Muscle of back (tissue), 11 donors: ENCODE measurements around the gene UBA52. TPM values are rescaled to one million over a fixed set of nuclear protein-coding genes. Genes with fewer than 3 reads are reported as not detected.

Experiments used
- DNase-seq, 3 donors: peaks; one replicate each; pipeline versions ENCODE4 v3.0.0 to v3.0.0-alpha.2; 2013
- polyA plus RNA-seq, 10 donors: library from polyadenylated mRNA; unstranded; fragments of 120-200 nt; gene quantifications; one replicate each; pipeline ENCODE4 v1.2.1, GENCODE V29; 2013; ENCODE audit not compliant: insufficient read length in 10 of 10

Gene UBA52
- polyA plus RNA-seq, 10 donors: 951 to 1,390 (median 1,097) TPM

DNA sequence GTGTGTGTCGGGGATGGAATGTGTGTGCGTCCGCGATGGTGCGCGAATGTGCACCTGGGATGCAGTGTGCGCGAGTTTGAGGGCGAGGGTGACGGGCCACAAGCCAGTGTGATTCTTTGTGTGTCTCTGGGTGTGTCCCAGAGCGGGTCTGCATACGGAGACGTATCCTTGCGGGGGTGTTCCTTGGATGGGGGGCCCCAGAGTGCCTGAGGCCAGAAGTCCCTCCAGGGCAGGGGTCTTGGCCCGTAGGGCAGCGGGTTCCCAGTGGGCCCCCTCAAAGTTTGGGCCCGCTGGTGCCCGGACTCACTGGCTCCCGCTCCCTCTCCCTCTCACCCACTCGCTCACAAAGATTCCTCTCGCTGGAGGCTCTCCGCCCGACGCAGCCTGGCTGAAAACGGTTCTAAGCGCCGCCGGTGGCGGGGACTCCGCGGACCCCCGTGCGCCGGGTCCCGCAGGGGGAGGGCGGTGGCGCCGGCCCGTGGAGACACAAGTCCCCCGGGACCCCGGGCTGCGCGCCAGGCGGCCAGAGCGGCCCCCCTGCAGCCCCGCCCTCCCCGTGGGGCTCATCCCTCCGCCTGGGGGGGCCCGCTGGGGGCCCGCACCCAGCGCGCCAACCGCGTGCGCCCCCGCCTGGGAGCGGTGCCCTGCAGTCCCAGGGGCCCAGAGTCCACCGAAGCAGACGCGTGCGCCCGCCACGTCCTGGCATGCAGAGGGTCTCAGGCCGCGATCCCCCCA, 34.1 kb downstream of the UBA52 start:
- DNase-seq: no peak

GRCh38 chr19:18606281-18607225, 34.9 kb downstream of the UBA52 start, which contains the start of gene CRLF1:
Gene CRLF1, minus strand, starts transcription at chr19:18606799. Its CDS starts 143 bp downstream, at chr19:18606656.
- DNase-seq: no peak

- no peak for DNase-seq
Observed at GRCh38 chr19:18607226-18608101, 35.8 kb downstream of the UBA52 start.

- DNase-seq: no peak
Observed at GRCh38 chr19:18608102-18608804, 36.6 kb downstream of the UBA52 start.

DNA sequence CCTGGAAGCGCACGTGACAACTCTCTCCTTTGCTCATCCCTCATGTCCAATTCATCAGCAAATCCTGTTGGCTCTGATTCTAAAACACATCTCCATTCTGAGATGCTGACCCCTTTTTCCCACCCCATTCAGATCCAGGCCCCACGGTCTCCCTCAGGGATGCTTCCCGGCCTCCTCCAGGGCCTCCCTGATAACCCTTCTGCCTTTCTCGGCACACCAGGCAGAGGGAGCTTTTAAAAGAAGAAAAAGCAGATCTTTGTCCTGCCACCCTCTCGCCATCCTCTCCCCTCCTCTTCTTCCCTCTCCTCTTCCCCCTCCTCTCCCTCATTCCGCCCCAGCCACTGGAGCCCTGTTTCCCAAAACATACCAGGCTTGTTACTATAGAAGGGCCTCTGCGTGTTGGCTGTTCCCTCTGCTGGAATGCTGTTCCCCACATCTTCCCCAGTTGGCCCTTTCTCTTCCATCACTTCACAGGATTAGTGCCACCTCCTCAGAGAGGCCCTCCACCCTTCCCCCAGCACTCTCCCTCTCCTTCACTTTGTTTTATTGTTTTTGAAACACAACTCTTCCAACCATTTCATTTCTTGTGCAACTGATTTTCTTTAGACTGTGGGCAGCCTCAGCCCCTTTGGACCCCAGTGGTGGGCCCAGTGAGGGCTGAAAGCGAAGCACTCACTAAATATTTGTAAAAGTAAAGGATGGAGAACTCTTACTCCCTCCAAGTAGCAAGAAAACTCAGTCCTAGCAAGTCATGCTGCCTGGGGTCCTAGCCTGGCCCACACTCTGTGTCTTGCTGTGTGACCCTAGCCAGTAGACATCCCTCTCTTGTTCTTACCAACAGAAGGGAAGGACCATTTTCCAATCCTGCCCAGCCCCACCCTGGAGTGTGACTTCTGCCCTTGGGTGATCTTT, 37.4 kb downstream of the UBA52 start:
- DNase-seq: no peak

GRCh38 chr19:18609717-18610051, 38.0 kb downstream of the UBA52 start:
- no peak for DNase-seq

DNA sequence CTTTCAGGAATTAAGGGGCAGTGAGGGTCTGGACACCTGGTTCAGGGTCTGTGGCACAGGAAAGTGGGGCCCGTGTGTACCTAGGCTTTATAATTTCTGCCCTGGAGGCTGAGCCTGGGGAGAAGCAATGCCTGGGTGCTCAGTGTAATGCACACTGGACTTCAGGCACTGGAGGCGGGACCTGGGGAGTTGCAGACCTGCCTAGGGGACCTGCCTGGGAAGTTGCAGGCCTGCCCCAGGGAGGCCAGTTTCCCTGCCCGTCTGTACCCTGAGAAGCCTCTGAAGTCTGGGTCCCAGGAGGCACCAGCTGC, 38.5 kb downstream of the UBA52 start:
- no peak for DNase-seq

GRCh38 chr19:18610556-18611326, 39.1 kb downstream of the UBA52 start:
- no peak for DNase-seq

- no peak for DNase-seq
Observed at GRCh38 chr19:18611327-18612050, 39.8 kb downstream of the UBA52 start.

DNA sequence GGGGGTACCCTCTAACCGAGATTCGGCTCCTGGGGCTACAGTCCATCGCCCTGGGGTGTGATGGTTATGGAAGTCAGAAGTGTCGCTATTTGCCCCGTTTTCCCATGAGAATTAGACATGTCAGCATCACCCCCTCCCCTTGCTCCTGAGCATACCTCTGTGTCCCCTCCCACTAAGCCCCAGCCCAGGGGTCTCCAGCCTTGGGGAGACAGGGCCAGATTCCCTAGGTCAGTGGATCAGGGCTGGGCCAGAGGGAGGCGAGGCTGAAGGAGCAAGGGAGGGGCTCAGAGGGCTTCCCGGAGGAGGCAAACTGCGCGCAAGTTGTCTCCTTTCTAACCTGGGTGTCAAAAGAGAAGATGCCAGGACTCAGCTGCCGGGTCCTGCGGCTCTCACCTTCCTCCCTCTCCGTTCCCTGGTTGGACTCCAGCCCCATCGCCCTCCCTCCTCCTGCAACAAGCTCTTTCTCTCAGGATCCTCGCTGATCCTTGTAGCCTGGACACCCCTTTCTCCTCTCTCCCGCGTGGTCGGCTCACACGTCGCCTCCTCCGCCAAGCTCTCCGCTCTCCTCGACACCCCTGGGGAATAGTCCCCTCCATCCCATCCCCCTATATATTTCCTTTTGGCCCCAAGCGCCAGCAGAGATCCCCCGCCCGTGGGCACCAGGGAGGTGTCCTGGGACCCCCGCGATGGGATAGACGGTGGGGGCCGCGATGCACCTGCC, 40.6 kb downstream of the UBA52 start:
- no peak for DNase-seq

DNA sequence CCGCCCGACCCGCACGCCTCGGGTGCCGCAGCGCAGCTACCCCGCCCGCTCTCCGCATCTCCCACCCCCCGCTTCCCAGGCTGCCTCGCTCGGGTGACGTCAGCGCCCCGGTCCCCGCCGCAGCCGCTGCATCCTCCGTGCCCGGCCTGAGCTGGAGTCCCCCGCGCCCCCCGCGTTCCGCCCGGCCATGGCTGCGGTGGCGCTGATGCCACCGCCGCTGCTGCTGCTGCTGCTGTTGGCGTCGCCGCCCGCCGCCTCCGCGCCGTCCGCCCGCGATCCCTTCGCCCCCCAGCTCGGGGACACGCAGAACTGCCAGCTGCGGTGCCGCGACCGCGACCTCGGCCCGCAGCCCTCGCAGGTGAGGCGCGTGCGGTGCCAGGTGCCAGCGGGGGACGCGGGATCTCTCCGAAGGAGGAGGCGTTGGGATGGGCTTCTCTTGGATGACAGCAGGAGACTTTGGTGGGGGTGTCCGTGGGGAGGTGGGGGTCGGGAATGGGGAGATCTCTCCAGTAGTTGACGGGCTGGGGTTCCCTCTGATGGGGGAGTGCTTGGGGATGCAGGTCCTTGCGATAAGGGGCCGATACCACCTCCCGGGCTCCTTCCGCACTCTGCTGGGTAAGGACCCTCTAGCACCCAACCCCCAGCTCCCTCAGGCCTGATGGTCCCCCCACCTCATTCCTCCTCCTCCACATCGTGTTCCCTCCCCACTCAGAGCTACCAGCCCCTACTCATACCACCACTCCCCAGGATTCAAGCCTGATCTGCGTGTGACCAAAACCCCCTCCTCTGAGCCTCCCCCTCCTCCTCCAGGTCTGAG, 41.3 kb downstream of the UBA52 start, which contains the start of gene TMEM59L:
Gene TMEM59L (plus strand): TSS at position 99 of the 817 bp plus-strand sequence. CDS start 89 bp downstream, at position 188.
- DNase-seq: peak in 1 of 3 donors; percentile 63

DNA sequence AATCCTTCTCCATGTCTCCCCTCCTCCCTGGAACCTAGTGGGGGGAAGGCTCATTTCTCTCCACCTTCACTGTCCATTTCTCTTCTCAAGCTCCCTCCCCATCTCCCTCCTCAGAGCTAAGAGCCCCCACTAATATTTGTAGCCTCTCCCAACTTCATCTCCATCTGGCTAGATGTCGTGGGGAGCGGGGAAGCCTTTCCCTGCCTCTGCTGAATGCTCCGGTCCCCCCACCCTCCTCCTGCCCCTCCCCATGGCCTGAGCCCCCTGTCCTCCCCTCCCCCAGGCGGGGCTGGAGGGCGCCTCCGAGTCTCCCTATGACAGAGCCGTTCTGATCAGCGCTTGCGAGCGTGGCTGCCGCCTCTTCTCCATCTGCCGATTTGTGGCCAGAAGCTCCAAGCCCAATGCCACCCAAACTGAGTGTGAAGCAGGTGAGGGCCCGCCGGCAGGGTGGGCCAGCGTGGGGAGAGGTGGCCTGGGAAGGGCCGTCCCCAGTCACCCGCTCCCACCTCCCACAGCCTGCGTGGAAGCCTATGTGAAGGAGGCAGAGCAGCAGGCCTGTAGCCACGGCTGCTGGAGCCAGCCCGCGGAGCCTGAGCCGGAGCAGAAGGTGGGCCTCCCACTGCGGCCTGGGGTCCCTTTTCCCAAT, 42.1 kb downstream of the UBA52 start:
- no peak for DNase-seq

DNA sequence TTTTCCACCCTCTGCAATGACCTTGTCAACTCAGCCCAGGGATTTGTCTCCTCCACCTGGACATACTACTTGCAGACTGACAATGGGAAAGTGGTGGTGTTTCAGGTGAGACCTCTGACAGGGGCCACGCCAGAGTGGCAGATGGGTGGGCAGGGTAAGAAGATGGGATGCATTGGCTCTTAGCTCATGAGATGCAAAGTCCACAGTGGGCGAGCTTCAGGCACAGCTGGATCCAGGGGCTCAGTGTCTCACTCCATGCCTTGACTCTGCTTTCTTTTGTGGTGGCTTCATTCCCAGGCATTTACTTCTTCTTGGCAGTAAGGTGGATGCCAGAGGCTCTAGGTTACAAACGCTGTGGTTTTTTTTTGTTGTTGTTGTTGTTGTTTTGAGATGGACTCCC, 44.4 kb downstream of the UBA52 start:
- no peak for DNase-seq

DNA sequence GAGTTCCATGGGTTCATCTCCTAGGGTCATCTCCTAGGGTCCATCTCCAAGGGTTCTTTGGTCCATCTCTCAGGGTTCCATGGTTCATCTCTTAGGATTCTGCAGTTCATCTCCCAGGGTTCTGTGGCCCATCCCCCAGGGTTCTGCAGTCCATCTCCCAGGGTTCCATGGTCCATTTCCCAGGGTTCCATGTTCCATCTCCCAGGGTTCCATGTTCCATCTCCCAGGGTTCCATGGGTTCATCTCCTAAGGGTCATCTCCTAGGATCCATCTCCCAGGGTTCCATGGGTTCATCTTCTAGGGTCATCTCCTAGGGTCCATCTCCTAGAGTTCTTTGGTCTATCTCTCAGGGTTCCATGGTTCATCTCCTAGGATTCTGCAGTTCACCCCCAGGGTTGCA, 45.9 kb downstream of the UBA52 start:
- no peak for DNase-seq

GRCh38 chr19:18618236-18618635, 46.6 kb downstream of the UBA52 start:
- no peak for DNase-seq

- DNase-seq: no peak
Observed at GRCh38 chr19:18620311-18620710, 48.7 kb downstream of the UBA52 start.

DNA sequence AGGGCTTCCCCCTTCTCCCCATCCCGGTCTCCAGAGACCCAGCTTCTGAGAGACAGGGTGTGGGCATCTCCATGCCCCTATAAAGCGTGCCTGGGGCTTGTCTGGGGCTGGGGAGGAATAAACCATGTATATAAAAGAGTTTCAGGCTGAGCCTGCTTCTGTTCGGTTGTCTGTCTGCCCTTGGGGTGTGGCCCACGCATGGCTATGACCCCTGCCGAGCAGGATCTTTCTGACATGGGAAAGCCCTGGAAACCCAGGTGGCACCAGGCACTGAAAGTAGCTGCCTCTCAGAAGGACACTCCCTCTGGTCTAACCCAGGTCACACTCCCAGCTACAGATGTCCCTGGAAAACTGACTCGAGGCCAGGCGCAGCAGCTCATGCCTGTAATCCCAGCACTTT, 49.2 kb downstream of the UBA52 start:
- DNase-seq: no peak
